ENCODE results near the gene FANCI.

The FANCI gene

DNA sequence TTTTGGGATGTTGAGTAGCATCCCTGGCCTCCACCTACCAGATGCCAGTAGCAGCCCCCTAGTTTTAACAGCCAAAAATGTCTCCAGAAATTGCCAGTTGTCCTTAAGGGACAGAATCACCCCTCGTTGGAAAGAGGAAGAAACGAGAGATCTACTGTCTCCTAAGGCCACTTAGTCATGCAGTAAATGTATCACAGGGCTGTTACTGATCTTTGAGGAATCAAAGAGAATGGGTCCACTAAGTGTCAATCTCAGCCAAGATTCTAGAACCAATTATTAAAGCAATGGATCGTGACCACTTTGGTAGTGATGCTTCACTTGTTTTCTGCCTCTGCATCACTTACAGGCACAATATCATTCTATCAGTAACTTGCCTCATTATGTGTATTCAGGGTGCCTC is 64.5 kb downstream of the FANCI start:
- DNase-seq = no peak

DNA sequence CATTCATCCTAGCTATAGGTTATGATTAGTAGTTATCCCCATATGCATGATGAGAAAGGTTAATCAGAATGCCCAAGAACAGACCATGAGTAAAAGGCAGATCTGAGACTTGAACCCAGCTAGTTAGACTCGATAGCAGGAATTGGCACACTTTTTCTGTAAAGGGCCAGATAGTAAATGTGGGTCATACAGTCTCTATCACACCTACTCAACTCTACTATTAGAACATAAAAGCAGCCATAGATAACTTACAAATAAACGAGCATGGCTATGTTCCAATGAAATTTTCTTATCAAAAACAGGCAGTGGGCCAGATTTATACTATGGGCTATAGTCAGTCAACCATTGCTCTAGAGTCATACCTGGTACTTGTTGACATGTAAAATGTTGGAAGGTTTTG is 66.2 kb downstream of the FANCI start:
- DNase-seq = no peak

DNA sequence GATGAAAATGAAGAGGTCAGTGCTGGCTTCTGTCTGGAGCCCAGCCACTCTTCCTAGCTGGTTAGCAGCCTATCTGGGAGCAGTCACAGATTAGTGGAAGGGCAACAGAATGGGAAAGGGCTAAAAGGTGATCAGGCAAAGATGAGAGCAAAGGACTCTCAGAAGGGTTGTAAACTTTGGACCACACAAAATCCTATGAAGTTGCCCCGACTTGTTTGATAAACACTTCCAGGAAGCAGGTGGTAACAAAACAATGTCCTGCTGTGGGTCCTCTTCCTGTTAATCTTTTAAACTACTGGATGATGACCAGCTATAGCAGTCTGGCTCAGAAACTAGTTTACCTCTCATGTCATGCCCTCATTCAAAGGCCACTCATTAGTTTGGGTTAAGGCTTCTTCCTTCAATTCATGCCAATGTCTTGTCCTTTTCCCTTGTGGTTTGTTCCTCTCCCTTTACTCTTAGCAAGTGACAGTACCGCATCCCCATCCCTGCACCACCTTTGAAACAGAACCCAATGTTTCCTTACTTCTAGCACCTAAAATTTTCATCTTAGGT is 71.7 kb downstream of the FANCI start:
- no peak for DNase-seq

DNA sequence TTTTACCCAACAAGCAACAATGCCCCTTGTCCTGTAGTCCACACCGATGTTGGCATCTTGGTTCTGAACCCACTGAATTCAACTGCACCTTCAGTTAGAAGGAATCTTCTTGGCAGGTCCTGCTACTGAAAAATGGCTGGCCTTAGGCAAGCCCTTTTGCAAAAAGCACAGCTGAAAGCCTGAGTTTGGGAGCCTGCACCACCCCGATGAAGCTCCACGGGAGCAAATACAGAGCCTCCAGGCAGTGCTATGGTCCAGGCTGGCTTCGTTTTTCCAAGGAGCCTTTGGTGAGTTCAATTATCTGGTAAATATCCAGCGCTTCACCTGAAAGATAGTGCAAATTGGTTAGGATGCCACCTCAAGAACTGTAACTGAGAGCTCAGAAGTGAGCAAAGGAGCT is 72.7 kb downstream of the FANCI start:
- no peak for DNase-seq

DNA sequence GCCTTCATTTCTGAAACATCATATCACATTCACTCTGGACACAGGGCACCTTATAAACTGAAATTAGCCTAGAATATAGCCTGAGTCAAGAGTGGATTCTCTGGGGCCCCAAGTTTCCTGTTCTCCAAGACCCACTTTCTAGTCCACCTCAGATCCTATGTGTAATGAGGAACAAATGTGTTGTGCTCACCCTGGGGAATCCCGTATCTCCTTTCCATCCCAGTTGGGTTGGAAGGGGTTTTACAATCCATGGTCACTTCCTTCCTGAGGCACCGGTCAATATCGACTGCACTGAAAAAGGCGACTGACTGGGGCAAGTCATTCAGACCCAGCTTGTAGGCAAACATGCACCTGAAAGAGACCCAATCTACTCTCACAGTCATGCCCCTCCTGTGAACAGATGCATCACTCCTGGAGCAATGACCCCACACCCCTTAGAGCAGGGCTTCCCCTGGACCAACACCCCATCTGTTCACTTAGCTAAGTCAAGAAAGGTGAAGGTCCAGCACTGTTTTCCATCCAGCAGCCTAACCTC is 73.5 kb downstream of the FANCI start:
- DNase-seq = no peak

DNA sequence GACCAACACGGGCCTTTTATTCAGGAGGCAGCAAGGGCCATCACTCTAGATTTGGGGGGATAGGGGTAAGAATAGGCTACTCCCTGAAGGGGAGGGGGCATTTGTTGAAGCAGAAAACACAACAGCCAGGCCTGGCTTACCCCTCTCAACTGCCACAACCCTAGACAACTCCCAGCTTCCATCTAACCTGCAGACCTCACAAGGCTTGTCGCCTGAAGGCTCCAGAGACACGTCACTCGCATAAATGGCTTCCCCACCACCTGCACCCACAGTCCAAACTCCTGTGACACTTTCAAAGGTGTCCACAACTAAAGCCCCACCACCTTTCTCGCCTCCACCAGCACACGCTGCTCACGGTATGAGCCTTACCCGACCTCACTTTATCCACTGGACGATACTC is 75.9 kb downstream of the FANCI start:
- no peak for DNase-seq

DNA sequence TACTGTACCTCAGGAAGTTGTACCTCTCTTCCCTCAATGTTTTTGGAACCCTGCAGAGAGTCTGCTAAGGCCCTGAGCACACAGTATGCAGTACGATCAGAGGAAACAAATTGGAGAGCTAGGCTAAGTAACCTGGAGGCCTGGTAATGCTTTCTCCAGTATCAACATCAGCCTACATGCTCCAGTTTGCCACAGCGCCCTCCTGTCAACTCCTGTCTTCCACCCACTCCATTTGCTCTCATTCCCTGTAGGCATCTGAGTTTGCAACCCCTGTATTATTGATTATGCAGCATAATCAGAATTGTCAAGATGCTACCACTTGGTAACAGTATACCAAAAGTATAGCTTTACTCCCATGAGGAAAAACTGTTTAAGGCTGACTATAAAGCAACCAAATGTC is 76.4 kb downstream of the FANCI start:
- no peak for DNase-seq

DNA sequence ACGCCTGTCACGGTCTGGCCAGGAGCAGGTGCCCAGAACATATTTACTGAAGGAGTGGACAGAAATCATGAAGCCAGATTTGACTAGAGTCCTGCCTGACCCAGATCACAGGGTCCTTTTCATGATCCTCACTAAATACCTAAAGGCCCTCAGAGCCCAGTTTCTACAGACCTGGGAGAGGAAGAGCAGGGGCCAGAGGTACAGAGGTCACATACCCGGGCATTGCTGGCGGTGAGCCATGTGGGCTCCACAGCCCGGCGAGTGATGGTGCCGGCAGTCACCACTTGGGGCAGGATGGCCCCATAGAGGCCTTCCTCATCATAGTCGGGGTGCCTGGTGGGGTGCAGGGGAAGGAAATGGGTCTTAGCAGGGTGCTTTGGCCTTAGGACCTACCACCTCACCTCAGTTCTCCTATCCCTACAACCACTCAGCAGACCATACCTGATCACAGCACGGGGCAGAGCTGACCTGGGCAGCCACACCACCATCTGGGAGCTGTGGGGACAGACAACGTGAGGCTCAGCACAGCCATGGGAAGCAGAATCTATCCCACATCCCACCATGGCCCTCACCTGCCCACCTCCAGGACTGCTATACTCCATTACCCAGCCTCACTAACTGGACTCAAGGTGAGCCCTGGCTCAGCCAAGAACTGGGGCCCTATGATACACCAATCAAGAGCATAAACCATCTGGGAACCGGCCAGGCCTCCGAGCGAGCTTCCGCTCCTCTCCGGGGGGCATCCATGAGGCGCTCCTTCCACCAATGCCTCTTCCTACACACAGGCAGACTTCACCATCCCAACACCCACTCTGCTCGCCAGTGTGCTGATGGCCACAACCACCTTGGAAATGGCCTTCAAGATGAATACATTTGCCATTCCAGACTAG is 78.0 kb downstream of the FANCI start:
- DNase-seq = no peak

DNA sequence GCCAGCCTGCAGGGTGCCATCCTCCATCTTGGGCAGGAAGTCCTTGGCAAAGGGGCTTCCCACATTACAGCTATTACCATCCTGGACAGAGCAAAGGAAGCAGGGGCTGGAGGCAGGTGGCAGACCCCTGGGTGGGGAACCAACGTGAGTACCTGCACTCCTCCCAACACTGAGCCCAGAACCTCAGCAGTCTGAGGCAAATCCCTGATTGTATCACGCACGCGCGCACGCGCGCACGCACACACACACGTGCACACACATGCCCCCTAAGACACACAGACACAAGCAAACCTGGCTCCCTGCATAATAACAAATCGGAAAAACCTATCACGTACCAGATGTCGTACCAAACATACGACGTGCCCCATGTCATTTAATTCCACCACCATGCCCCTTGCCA is 79.0 kb downstream of the FANCI start:
- DNase-seq = no peak

DNA sequence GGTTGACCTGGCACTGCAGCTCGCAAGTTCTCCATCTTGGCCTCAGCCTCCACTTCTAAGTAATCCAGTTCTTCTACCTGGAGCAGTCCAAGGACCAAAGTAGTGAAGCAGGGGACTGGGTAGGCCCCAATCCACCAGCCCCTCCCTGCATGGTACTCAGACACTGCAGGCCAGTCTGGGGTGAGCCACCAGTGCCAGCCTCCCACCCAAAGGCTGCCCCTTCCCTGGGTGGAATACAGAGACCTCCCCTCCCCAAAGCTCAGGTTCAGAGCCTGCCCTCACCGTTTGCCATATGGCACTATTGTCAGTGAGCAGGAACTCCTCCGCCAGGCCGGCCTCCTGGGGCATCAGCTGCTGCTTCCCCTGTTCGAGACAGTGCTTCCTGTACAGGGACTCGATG is 80.0 kb downstream of the FANCI start:
- no peak for DNase-seq

DNA sequence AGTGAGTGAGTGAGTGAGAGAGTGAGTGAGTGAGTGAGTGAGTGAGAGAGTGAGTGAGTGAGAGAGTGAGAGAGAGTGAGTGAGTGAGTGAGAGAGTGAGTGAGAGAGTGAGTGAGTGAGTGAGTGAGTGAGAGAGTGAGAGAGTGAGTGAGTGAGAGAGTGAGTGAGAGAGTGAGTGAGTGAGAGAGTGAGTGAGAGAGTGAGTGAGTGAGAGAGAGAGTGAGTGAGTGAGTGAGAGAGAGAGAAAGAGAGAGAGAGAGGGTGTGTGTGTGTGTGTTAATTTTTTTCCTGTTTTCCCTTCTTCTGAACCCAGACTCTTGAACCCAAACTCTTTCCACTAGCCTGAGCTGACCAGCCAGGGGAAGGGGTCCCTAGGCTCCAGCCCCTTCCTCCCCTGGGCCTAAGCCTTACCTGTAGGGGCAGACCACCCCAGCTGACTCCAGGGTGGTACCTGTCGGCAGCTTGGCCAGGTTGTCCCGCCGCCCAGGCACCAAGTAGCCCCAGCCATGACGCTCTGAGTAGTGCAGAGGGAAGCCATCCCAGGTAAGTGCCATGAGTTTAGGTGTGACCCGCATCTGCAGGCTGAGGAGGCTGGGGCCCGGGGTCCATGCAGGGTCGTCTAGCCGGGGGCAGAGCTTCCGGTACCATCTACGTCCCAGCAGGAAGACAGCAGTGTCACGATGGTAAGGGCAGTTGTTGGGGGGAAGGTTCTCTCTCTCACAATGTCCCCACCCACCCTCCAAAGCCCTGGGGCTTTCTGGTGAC is 81.4 kb downstream of the FANCI start:
- DNase-seq = no peak

DNA sequence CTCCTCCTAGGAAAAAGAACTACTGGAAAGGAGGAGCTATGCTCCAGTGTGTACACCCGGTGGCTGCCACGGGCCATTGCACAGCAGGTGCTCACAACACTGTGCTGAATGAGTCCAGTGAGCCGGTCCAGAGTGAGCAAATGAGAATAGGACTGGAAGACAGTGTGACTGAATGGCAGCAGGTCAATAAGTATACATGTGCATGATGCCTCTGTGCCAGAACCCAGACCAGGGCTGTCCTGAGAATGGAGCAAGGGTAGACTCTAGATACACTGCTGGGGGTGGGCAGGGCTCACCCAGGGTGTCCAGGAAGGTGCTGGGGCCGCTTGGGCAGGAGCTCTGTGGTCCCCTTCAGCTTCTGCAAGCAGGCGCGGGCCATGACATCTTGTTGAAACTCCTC is 82.5 kb downstream of the FANCI start:
- no peak for DNase-seq

DNA sequence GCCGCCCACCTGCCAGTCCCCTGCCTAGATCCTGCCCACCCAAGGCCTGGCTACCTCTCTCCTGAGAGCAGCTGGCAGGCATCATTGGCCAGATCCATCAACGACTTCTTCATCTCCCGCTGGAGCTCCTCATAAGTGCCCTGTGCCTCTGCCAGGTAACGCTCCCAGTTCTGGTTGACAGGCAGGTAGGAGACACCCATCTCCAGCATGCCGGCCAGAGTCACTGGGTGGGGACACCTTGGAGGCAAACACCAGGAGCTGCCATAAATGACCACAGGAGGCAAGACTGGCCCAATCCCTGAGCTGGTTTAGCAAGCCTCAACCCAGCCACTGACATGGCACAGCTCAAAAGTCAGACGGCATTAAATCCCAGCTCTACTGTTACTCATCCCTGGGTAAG is 83.3 kb downstream of the FANCI start:
- no peak for DNase-seq

DNA sequence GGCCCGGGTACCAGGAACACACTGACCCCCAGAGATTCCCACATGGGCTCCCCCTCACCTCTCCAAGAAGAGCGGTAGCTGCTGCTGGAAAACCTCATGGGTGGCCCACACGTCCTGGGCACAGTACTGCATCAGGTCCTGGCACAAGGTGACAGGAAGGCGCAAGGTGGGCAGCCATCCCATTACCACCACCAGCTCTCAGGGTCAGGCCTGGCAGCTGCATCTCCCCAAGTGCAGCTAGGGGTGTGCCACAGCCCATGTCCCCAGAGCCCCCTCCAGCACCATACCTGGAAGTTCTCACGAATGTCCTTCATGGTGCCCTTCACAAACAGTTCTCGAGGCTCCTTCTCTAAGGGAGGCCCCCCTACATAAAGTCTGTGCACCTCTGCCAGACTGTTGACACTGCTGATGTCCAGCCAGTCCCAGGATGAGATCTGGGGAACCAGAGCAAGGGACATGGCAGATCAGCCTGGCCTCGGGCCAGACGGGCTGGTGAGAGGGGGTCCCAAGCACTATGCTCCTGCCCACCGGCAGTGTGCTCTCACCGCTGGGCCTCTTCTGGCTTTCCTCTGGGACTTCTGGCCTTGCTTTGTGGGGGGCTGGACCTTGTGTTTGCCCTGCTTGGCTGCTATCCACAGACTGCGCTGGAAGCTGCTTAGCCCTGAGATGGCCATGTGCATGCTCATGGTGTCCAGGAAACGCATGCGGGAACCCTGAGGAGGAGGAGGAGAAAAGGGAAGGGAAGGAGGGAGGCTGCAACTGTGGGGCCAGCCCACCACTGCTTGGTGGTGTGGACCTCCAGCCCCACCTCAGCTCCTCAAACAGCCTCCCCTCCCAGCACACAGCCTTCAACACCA is 84.8 kb downstream of the FANCI start:
- no peak for DNase-seq

DNA sequence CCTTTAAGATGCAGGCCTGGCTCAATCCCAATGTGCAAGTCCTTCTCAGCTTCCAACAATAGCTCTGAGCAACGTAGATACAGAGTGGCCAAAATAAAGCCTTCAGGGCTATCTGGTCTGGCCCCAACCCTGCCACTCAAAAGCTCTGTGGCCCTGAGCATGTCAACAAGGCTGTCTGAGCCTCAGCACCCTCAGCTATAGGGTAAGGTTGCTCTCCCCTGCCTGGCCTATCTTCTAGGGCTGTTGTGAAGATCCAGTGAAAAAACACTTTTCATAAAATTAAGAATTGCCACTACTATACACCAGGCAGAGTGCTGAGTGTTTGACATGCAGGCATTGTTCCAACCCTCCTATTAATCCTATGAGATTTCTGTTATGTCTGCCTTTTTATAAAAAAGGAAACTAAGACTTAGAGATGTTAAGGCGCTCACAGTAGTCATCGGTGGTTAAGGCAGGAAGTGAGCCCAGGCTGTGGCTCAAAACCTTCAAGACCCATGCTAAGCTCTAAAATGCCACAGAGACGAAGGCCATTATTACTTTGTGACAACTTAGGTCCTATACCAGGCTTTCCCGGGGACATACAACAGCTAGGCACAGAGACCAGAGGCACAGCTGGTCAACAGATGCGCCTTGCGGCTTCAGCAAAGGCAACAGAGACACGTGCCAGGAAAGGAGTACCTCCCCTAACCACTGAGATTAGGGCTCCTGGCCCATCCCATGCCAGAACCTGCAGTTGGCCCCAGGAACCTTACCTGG is 85.7 kb downstream of the FANCI start:
- no peak for DNase-seq

DNA sequence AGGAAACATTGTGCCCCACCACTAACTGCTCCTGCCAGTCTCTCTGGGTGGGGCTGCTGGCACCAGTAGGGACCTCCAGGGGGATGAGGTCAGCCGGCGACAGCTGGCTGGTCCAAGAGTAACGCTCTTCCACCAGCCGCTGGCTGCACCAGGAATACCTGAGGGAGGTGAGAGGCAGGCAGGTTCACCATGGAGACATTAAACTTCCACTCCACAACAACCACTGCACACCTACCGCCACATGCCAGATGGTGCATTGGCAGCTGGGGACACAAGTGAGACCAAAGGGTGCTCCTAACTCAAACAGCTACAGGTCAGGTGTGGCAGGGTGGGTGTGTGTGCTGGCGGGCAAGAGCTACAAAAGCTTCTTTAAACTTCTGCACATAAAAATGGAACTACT is 86.3 kb downstream of the FANCI start:
- no peak for DNase-seq

DNA sequence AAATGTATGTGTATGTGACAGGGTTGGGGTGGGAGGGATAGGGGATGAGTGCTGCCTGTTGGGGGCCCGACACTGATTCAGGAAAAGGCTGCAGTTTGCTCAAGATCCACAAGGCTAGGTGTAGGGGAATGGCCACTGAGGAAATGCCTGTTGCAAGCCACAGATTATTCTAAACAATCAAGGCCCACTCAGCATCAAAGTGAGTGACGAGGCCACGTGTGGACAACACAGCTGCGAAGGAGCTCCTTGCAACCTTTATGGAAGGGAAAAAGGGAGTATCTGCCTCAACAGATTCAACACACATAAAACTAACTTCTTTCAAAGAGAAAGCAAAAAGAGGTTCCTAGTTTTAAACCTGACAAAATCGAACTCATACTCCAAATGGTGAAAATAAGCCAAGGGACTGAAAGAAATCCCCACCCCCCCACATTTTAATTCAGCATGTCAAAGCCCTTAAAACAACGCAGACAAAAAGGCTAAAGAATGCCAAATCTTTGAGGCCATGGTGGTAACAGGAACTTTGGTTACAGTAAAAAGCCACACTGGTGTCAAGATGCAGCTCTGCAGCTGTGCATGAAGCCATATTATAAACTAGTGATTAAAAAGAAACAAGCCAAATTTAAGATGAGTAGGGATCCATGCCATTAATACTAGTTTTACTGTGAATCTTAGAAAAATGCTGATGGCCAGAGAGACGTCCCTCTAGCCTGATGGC is 87.3 kb downstream of the FANCI start:
- no peak for DNase-seq

DNA sequence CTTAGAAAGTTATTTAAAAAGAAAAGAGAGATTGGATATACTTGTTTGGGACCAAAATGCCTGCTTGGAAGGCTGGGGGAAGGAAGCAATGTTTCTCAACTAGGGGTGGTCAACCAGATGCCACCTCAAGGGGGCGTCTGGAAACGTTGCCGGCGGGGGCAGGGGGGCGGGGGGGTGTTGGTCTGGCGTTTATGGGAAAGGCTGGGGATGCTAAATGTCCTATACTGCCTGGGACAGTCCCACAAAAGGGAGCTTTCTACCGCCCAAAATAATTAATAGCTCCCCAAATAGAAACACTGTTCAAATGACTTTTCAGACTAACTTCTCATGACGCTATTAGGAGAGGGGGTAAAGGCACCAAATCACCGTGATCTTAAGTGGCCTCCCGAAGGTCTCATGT is 88.7 kb downstream of the FANCI start:
- DNase-seq = no peak

DNA sequence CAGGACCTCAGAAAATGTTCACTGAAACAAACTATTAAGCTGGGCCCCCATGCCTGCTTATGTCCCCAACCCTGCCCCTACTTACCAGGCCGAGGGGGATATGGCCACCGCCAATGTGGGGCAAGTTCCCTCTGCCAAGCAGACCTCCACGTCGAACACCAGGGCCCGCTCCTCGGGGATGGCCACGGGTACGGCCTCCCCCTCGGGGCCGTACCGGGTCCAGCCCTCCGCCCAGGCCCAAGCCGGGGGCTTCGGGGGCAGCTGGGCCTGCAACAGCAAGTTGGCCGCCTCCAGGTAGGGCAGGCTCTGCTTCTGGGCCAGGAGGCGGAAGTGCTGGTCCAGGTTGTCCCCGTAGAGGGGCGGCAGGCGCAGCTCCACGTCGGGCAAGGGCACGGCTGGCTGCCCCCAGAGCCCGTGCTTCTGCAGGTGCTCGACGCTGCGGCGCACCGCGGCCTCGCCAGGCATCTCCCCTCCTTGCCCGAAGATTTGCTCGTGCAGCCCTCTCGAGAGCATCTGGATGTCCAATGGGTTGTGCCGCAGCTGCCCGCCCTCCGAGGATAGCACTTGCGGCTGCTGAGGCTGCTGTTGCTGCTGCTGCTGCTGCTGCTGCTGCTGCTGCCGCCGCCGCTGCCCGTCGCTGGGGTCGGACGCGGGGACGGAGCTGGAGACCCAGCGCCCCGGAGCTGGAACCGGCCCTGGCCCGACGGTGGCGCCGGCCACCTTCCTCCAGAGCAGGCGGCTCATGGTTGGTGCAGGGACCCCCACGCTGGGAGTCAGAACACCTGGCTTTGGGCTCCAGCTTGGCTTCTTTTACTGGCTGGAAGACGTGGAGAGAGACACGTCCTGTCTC is 89.5 kb downstream of the FANCI start:
- no peak for DNase-seq

DNA sequence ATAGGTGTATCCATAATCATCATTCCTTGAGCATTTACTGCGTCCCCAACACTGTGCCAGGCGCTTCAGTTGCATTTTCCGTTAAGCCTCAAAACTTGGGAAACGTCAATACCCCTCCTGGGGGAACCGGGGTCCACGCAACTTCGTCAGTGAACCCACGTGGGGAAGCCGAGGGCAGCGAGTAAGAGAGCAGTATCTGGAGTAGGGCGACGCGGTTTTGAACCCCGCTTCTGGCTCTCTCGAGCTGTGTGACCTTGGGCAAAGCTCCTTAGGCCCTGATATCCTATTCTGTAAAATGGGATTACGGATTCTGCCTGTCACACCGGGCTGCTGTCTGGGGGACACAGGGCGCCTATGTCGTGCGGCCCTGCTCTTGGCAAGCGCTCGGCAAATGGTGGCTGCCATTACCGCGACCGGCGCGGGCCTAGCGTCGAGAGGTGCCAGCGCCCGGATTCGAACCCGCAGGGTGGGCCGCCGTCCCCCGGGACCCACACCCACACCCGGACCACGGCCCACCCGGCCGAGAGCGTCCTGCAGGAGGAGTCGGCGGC is 90.3 kb downstream of the FANCI start:
- DNase-seq = no peak
